ENCODE results near the gene MMADHC. TPM values are rescaled to one million over a fixed set of nuclear protein-coding genes. Genes with fewer than 3 reads are reported as not detected.

Gene MMADHC
- total RNA-seq, 1 experiment from 2014 or later, result 149 TPM

GRCh38 chr2:149629026-149629425 lies 41.5 kb upstream of the MMADHC start:
- Histone ChIP-seq H3K23ac (ENCODE audit: insufficient read length, low read depth, low read length) (no peak overlapping the region), H2BK15ac (ENCODE audit: low read depth, low read length) (no peak overlapping the region), H3K14ac (ENCODE audit: insufficient read depth, low read length) (no peak overlapping the region), H3K9ac (ENCODE audit: extremely low read depth, insufficient read length, low read length) (no peak overlapping the region), H3K18ac (ENCODE audit: insufficient read length, low read depth, low read length) (no peak overlapping the region), H4K91ac (ENCODE audit: insufficient read length, low read depth, low read length) (no peak overlapping the region), H2BK20ac (ENCODE audit: low read depth, low read length, poor library complexity, severe bottlenecking) (no peak overlapping the region), H4K5ac (ENCODE audit: insufficient read length, low read depth, low read length) (no peak overlapping the region), H3K79me1 (ENCODE audit: insufficient read depth, low read depth, low read length, poor library complexity, severe bottlenecking) (no peaks in the 10 kb centered on the region), H4K8ac (replicated peaks; ENCODE audit: insufficient read length, low read depth, low read length) (no peak overlapping the region), H3K4me2 (ENCODE audit: insufficient read depth, insufficient read length, low read length) (no peak overlapping the region), H2BK5ac (ENCODE audit: insufficient read length, low read length) (no peak overlapping the region), H3K56ac (ENCODE audit: insufficient read length, low read depth, low read length) (no peak overlapping the region), H3K9me3 (ENCODE audit: control insufficient read depth, low read depth, low read length) (no peaks in the 10 kb centered on the region), H2AFZ (ENCODE audit: low read length) (no peak overlapping the region), H3T11ph (ENCODE audit: low read length) (no peak overlapping the region), H2BK120ac (ENCODE audit: low read depth, low read length, poor library complexity, severe bottlenecking) (no peak overlapping the region), H4K20me1 (ENCODE audit: control insufficient read depth, insufficient read depth, insufficient read length) (no peaks in the 10 kb centered on the region), H3K79me2 (ENCODE audit: insufficient read depth, low read length) (no peaks in the 10 kb centered on the region), H2BK12ac (ENCODE audit: insufficient read length, low read depth, low read length) (no peak overlapping the region), H3K23me2 (ENCODE audit: insufficient read length, low read depth, low read length, poor library complexity, severe bottlenecking) (no peaks in the 10 kb centered on the region), H3K4me1 (ENCODE audit: insufficient read depth, low read length) (no peaks in the 10 kb centered on the region), H2AK5ac (ENCODE audit: insufficient read length, low read length) (no peak overlapping the region), H3K27me3 (ENCODE audit: insufficient read depth, low read length) (no peaks in the 10 kb centered on the region), H3K27ac (ENCODE audit: insufficient read length, low read depth, low read length) (no peak overlapping the region), H3K4ac (ENCODE audit: low read depth, low read length) (no peak overlapping the region)
- Mint-ChIP-seq H3K36me3 (ENCODE audit: insufficient read depth in 1 of 3, low read depth in 3 of 3) (no peaks in the 10 kb centered on the region), H3K27ac (no peak overlapping the region), H3K4me3 (no peak overlapping the region), H3K27me3 (ENCODE audit: low read depth) (no peaks in the 10 kb centered on the region), H3K9me3 (no peaks in the 10 kb centered on the region), H3K4me1 (no peaks in the 10 kb centered on the region)
- TF ChIP-seq CTCF (conservative IDR thresholded peaks at IDR 0.05), result no peak
- DNase-seq, result no peak

Measured in H9 (cell line).